Lung (tissue), 14 donors: ENCODE results near the gene GAGE12E. TPM values are rescaled to one million over a fixed set of nuclear protein-coding genes. Genes with fewer than 3 reads are reported as not detected.
"Not testable (repeated sequence)": the region's sequence is repeated elsewhere in the genome, so short reads cannot be mapped to it uniquely, and the experiment has no call there.

Source experiments
- ATAC-seq: fragments of 200-7000 bp; cut with Tn5 transposase; one replicate; pipeline ENCODE4 v1.9.1; 2020; ENCODE audit warnings: moderate number of reproducible peaks; ENCODE audit not compliant: insufficient read depth, low FRiP score
- DNase-seq, 3 donors: peaks; one replicate each; pipeline ENCODE4 v3.0.0-alpha.2; 2013 to 2017
- H3K27ac ChIP-seq, 2 donors: one replicate each; pipeline ENCODE4 v1.5.1; 2013; ENCODE audit warnings: mild to moderate bottlenecking in 2 of 2, moderate library complexity in 2 of 2, control low read depth in 1 of 2, inconsistent platforms in 1 of 2, low read depth in 1 of 2, low read length in 1 of 2
- H3K27me3 ChIP-seq, 3 donors: one replicate each; pipeline ENCODE4 v1.5.1; 2013; ENCODE audit warnings: low read length in 2 of 3; ENCODE audit not compliant: control insufficient read depth in 3 of 3, insufficient read depth in 3 of 3
- H3K36me3 ChIP-seq, 4 donors: one replicate each; pipeline ENCODE4 v1.5.1; 2013; ENCODE audit warnings: low read length in 4 of 4, mild to moderate bottlenecking in 1 of 4, moderate library complexity in 1 of 4; ENCODE audit not compliant: control insufficient read depth in 4 of 4, insufficient read depth in 4 of 4
- H3K4me1 ChIP-seq, 5 donors: one replicate each; pipeline ENCODE4 v1.5.1; 2013; ENCODE audit warnings: low read length in 5 of 5, mild to moderate bottlenecking in 2 of 5, moderate library complexity in 1 of 5; ENCODE audit not compliant: control insufficient read depth in 5 of 5, insufficient read depth in 5 of 5
- H3K4me3 ChIP-seq: one replicate; pipeline ENCODE4 v1.5.1; 2013; ENCODE audit warnings: mild to moderate bottlenecking, control low read depth, moderate library complexity
- H3K9ac ChIP-seq, 2 donors: one replicate each; pipeline ENCODE4 v1.5.1; 2013; ENCODE audit warnings: low read length in 2 of 2, control low read depth in 1 of 2; ENCODE audit not compliant: insufficient read depth in 1 of 2
- H3K9me3 ChIP-seq, 4 donors: one replicate each; pipeline ENCODE4 v1.5.1; 2013; ENCODE audit warnings: low read length in 3 of 4, mild to moderate bottlenecking in 1 of 4, moderate library complexity in 1 of 4; ENCODE audit not compliant: control insufficient read depth in 4 of 4, insufficient read depth in 3 of 4
- WGBS, 2 donors: extraction: QIAGEN DNeasy Blood & Tissue Kit; methylation state at CpG; one replicate each; pipeline ENCODE4 v1.1.7; 2013; 5-methylcytosine and 5-hydroxymethylcytosine counted together
- long read RNA-seq, 5 donors: transcript quantifications; one replicate each; lab custom pipeline, GENCODE V29; 2026
- polyA plus RNA-seq, 2 donors: library from polyadenylated mRNA; stranded (reverse); fragments of 200-250 nt; gene quantifications; one replicate each; pipeline ENCODE4 v1.2.1, GENCODE V29; 2013
- total RNA-seq, 2 donors: library from RNA; depleted of rRNA in 1 of 2; stranded (reverse); fragments of >200 nt in 1 of 2; gene quantifications; one replicate each; pipeline ENCODE4 v1.2.1, GENCODE V29; 2014 to 2021
- donor health status: Bipolar disorder and iron deficiency.
- donor health status: healthy.
- donor health status: DM: yes; HTN: yes; CAD: no.

Gene GAGE12E, protein sequence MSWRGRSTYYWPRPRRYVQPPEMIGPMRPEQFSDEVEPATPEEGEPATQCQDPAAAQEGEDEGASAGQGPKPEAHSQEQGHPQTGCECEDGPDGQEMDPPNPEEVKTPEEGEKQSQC
- total RNA-seq (not detected), polyA plus RNA-seq (not detected)
- long read RNA-seq, donor 1: 0 reads
- long read RNA-seq, donor 2: 0 reads
- long read RNA-seq, donor 3: 0 reads
- long read RNA-seq, donor 4: 0 reads
- long read RNA-seq, donor 5: 0 reads

GRCh38 chrX:49550989-49551388 lies at the start of gene GAGE12E:
Gene GAGE12E (plus strand): TSS chrX:49551289. CDS start chrX:49552444, 1,155 bp downstream.
- not testable (repeated sequence) for H3K9ac ChIP-seq, ATAC-seq, H3K27ac ChIP-seq, H3K9me3 ChIP-seq, DNase-seq, H3K27me3 ChIP-seq, H3K36me3 ChIP-seq, H3K4me3 ChIP-seq, H3K4me1 ChIP-seq
- WGBS, 2 donors: no CpG with 5 or more reads among the region's 16 CpGs

DNA sequence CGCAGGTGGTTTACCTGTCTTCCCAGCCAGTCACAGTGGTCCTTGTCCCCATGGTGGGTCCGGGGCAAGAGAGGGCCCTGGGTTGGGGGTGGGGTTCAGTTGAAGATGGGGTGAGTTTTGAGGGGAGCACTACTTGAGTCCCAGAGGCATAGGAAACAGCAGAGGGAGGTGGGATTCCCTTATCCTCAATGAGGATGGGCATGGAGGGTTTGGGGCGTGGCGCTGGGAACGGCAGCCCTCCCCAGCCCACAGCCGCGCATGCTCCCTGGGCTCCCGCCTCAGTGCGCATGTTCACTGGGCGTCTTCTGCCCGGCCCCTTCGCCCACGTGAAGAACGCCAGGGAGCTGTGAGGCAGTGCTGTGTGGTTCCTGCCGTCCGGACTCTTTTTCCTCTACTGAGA lies 19.2 kb upstream of the GAGE12E start, which contains the start of gene GAGE12C:
TSS of gene GAGE12C (plus strand) at position 301 of the 400 bp plus-strand sequence. CDS start 1,155 bp downstream, outside the sequence.
- ATAC-seq, H3K4me1 ChIP-seq, H3K36me3 ChIP-seq, H3K27ac ChIP-seq, H3K9ac ChIP-seq, DNase-seq, H3K4me3 ChIP-seq, H3K27me3 ChIP-seq, H3K9me3 ChIP-seq: not testable (repeated sequence)
- WGBS, 2 donors: no CpG with 5 or more reads among the region's 16 CpGs

GRCh38 chrX:49541433-49541832 lies 9.7 kb upstream of the GAGE12E start, which contains the start of gene GAGE12D:
Gene GAGE12D (plus strand): TSS chrX:49541733. CDS start chrX:49542888, 1,155 bp downstream.
- not testable (repeated sequence) for H3K27me3 ChIP-seq, H3K4me1 ChIP-seq, H3K4me3 ChIP-seq, H3K36me3 ChIP-seq, DNase-seq, H3K27ac ChIP-seq, H3K9me3 ChIP-seq, H3K9ac ChIP-seq, ATAC-seq
- no CpG with 5 or more reads among the region's 16 CpGs for WGBS, 2 donors

GRCh38 chrX:49560542-49560941 lies 9.5 kb downstream of the GAGE12E start, which contains the start of gene GAGE12F:
Gene GAGE12F (plus strand): TSS chrX:49560842. CDS start chrX:49561997, 1,155 bp downstream.
- H3K36me3 ChIP-seq, H3K4me3 ChIP-seq, H3K27ac ChIP-seq, ATAC-seq, H3K9me3 ChIP-seq, DNase-seq, H3K9ac ChIP-seq, H3K4me1 ChIP-seq, H3K27me3 ChIP-seq: not testable (repeated sequence)
- no CpG with 5 or more reads among the region's 16 CpGs for WGBS, 2 donors

DNA sequence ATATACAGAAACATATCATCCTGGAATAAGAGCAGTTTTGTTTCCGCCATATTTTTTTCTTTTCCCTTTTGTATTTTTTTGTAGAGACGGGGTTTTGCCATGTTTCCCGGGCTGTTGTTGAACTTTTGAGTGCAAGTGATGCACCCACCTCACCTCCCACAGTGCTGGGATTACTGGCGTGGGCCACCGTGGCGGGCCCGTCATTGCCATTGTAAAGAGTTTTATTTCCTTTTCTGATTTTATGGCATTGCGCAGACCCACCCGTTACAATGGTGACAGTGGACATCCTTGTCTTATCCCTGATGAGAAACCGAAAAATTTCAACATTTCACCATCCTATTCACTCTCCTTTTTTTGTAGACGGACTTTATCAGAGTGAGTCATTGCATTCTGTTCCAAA lies 17.6 kb downstream of the GAGE12E start:
- WGBS, 2 donors: no CpG with 5 or more reads among the region's 11 CpGs
- not testable (repeated sequence) for H3K27ac ChIP-seq, H3K27me3 ChIP-seq, ATAC-seq, H3K4me3 ChIP-seq, H3K36me3 ChIP-seq, H3K9me3 ChIP-seq, DNase-seq, H3K9ac ChIP-seq, H3K4me1 ChIP-seq

- WGBS, 2 donors: no CpG with 5 or more reads among the region's 13 CpGs
- not testable (repeated sequence) for ATAC-seq, H3K9me3 ChIP-seq, DNase-seq, H3K9ac ChIP-seq, H3K4me3 ChIP-seq, H3K27ac ChIP-seq, H3K36me3 ChIP-seq, H3K4me1 ChIP-seq, H3K27me3 ChIP-seq
Measured at GRCh38 chrX:49569152-49569551, 18.1 kb downstream of the GAGE12E start.

DNA sequence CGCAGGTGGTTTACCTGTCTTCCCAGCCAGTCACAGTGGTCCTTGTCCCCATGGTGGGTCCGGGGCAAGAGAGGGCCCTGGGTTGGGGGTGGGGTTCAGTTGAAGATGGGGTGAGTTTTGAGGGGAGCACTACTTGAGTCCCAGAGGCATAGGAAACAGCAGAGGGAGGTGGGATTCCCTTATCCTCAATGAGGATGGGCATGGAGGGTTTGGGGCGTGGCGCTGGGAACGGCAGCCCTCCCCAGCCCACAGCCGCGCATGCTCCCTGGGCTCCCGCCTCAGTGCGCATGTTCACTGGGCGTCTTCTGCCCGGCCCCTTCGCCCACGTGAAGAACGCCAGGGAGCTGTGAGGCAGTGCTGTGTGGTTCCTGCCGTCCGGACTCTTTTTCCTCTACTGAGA lies 19.0 kb downstream of the GAGE12E start, which contains the start of gene GAGE12G:
TSS of gene GAGE12G (plus strand) at position 301 of the 400 bp plus-strand sequence. CDS start 1,155 bp downstream, outside the sequence.
- ATAC-seq, H3K27me3 ChIP-seq, H3K4me1 ChIP-seq, H3K9me3 ChIP-seq, DNase-seq, H3K27ac ChIP-seq, H3K36me3 ChIP-seq, H3K9ac ChIP-seq, H3K4me3 ChIP-seq: not testable (repeated sequence)
- WGBS, 2 donors: no CpG with 5 or more reads among the region's 16 CpGs

- not testable (repeated sequence) for ATAC-seq, H3K9me3 ChIP-seq, H3K4me3 ChIP-seq, H3K36me3 ChIP-seq, H3K27me3 ChIP-seq, H3K27ac ChIP-seq, H3K4me1 ChIP-seq, H3K9ac ChIP-seq, DNase-seq
- no CpG with 5 or more reads among the region's 16 CpGs for WGBS, 2 donors
Measured at GRCh38 chrX:49579649-49580048, 28.6 kb downstream of the GAGE12E start, which contains the start of gene GAGE12H. Gene GAGE12H (plus strand): TSS chrX:49579949. CDS start chrX:49581104, 1,155 bp downstream.
